A549 (cell line): ENCODE data around the gene ZSWIM5. TPM values are rescaled to one million over a fixed set of nuclear protein-coding genes. Genes with fewer than 3 reads are reported as not detected.
"Not testable (repeated sequence)": the region's sequence is repeated elsewhere in the genome, so short reads cannot be mapped to it uniquely, and the experiment has no call there.

Experiments used
- ATAC-seq, 2 experiments: fragments of 200-7000 bp in 1 of 2; fragments of >200 bp in 1 of 2; cut with Nextera tagmentation in 1 of 2; cut with Tn5 transposase in 1 of 2; 3 replicates each; pipeline versions ENCODE4 v1.8.0 to v1.9.1; 2018 to 2020; ENCODE audit warnings: mild to moderate bottlenecking in 1 of 2, moderate library complexity in 1 of 2
- CTCF ChIA-PET: fragments of 300-600 bp; sonication (Branson Sonifier 250); formaldehyde crosslinking; extraction: SDS; loops from one replicate; lab custom pipeline; 2021; ENCODE audit warnings: antibody characterized with exemption, inconsistent platforms; lab: Yijun Ruan, JAX
- POLR2A ChIA-PET: fragments of 350-600 bp; formaldehyde crosslinking; extraction: SDS; loops from one replicate; lab custom pipeline; 2021; ENCODE audit warnings: antibody characterized with exemption, inconsistent platforms; lab: Yijun Ruan, JAX
- DNase-seq, 2 experiments: peaks; one replicate each; pipeline versions ENCODE4 v3.0.0 to v3.0.0-alpha.2; 2011 to 2016; ENCODE audit warnings: low read depth in 1 of 2, low spot score in 1 of 2
- FAIRE-seq: peaks from 2 replicates; lab custom pipeline; 2011; peaks lifted over from hg19 to GRCh38; lab: Jason Lieb, UNC
- H3K27ac ChIP-seq, 2 experiments: fragments of >200 bp; sonication (Bioruptor Twin); formaldehyde crosslinking; 3 replicates each; pipeline ENCODE4 v1.5.1; 2016 to 2017
- H3K4me1 ChIP-seq: fragments of >200 bp; sonication (Bioruptor Twin); formaldehyde crosslinking; 3 replicates; pipeline ENCODE4 v1.6.1; 2016
- H3K4me2 ChIP-seq: fragments of >200 bp; sonication (Bioruptor Twin); formaldehyde crosslinking; 3 replicates; pipeline ENCODE4 v1.6.1; 2016
- H3K4me3 ChIP-seq: fragments of >200 bp; sonication (Bioruptor Twin); formaldehyde crosslinking; 3 replicates; pipeline ENCODE4 v1.5.1; 2016
- H3K9me3 ChIP-seq: fragments of >200 bp; sonication (Bioruptor Twin); formaldehyde crosslinking; 3 replicates; pipeline ENCODE4 v1.6.1; 2016
- BCL3 ChIP-seq: fragments of >200 bp; sonication (Bioruptor Twin); formaldehyde crosslinking; IDR thresholded peaks from 3 replicates; pipeline ENCODE4 v1.6.1; 2016
- BHLHE40 ChIP-seq: IDR thresholded peaks from 2 replicates; pipeline ENCODE4 v1.6.1; 2012; ENCODE audit warnings: low read depth, low read length, inconsistent platforms
- CBX8 ChIP-seq: fragments of 200-600 bp; sonication (generic); IDR thresholded peaks from 2 replicates; pipeline ENCODE4 v1.6.1; 2016
- CEBPB ChIP-seq, 2 experiments: fragments of >200 bp in 1 of 2; sonication (Bioruptor Twin) in 1 of 2; formaldehyde crosslinking in 1 of 2; IDR thresholded peaks; 2 replicates each; pipeline ENCODE4 v1.6.1; 2012 to 2016
- CHD2 ChIP-seq: fragments of 150-350 bp; IDR thresholded peaks from 2 replicates; pipeline ENCODE4 v1.6.1; 2014; ENCODE audit warnings: low read length; ENCODE audit not compliant: partially characterized antibody
- EHF ChIP-seq: fragments of 250-450 bp; sonication (Bioruptor Pico); IDR thresholded peaks from 2 replicates; pipeline ENCODE4 v1.5.0; 2020; ENCODE audit warnings: mild to moderate bottlenecking
- EP300 ChIP-seq, 2 experiments: fragments of >200 bp; sonication (Bioruptor Twin); formaldehyde crosslinking; IDR thresholded peaks; 2 replicates in 1 of 2; 3 replicates in 1 of 2; pipeline ENCODE4 v1.6.1; 2016 to 2017
- ESRRA ChIP-seq: fragments of 150-350 bp; IDR thresholded peaks from 2 replicates; pipeline ENCODE4 v1.6.1; 2014; ENCODE audit warnings: mild to moderate bottlenecking, low read length, borderline replicate concordance
- FOSL2 ChIP-seq, 2 experiments: fragments of 450-650 bp in 1 of 2; fragments of >200 bp in 1 of 2; sonication (Bioruptor Twin) in 1 of 2; formaldehyde crosslinking; IDR thresholded peaks; 2 replicates each; pipeline versions ENCODE4 v1.5.0 to v1.6.1; 2016 to 2020; ENCODE audit warnings: mild to moderate bottlenecking in 1 of 2, moderate library complexity in 1 of 2
- HES2 ChIP-seq: fragments of >200 bp; sonication (Bioruptor Twin); formaldehyde crosslinking; IDR thresholded peaks from 2 replicates; pipeline ENCODE4 v1.6.1; 2016
- HOXB13 ChIP-seq: fragments of 250-450 bp; sonication (Bioruptor Pico); IDR thresholded peaks from 2 replicates; pipeline ENCODE4 v1.5.0; 2020; ENCODE audit warnings: low read depth, mild to moderate bottlenecking, moderate library complexity
- HOXB5 ChIP-seq: fragments of 250-450 bp; sonication (Bioruptor Pico); IDR thresholded peaks from 2 replicates; pipeline ENCODE4 v1.5.0; 2020; ENCODE audit warnings: mild to moderate bottlenecking, moderate library complexity
- JUN ChIP-seq, 2 experiments: fragments of >200 bp; sonication (Bioruptor Twin); formaldehyde crosslinking; IDR thresholded peaks; 2 replicates in 1 of 2; 3 replicates in 1 of 2; pipeline ENCODE4 v1.6.1; 2016 to 2017
- KDM5A ChIP-seq: fragments of 200-600 bp; sonication (generic); IDR thresholded peaks from 2 replicates; pipeline ENCODE4 v1.6.1; 2016; ENCODE audit warnings: antibody characterized with exemption, mild to moderate bottlenecking
- PHF8 ChIP-seq: fragments of 200-600 bp; sonication (generic); IDR thresholded peaks from 2 replicates; pipeline ENCODE4 v1.6.1; 2016; ENCODE audit warnings: low read depth, mild to moderate bottlenecking, antibody characterized with exemption, moderate library complexity, borderline replicate concordance
- POLR2AphosphoS2 ChIP-seq: conservative IDR thresholded peaks from 2 replicates; pipeline ENCODE4 v1.6.1; 2012; ENCODE audit warnings: low read length, improper control_type of control experiment, inconsistent platforms
- RAD21 ChIP-seq, 2 experiments: fragments of >200 bp in 1 of 2; sonication (Bioruptor Twin) in 1 of 2; formaldehyde crosslinking in 1 of 2; IDR thresholded peaks in 1 of 2; conservative IDR thresholded peaks in 1 of 2; 2 replicates in 1 of 2; 3 replicates in 1 of 2; pipeline ENCODE4 v1.6.1; 2012 to 2018; ENCODE audit warnings: inconsistent platforms in 1 of 2
- SREBF2 ChIP-seq: fragments of 450-650 bp; IDR thresholded peaks from 2 replicates; pipeline ENCODE4 v1.6.1; 2014; ENCODE audit warnings: mild to moderate bottlenecking, moderate library complexity
- ZSCAN20 ChIP-seq: fragments of 250-450 bp; sonication (Bioruptor Pico); IDR thresholded peaks from 2 replicates; pipeline ENCODE4 v1.8.0; 2022; ENCODE audit warnings: mild to moderate bottlenecking, moderate library complexity
- WGBS: methylation state at CpG from one replicate; pipeline ENCODE4 v1.1.6; 2017; ENCODE audit errors: missing lambda C conversion rate; 5-methylcytosine and 5-hydroxymethylcytosine counted together
- polyA plus RNA-seq, 4 experiments: library from polyadenylated mRNA; depleted of rRNA in 3 of 4; stranded (reverse); fragments of >200 nt; fragmentation: RNase III in 1 of 4; extraction: RNeasy Plus Mini Kit Qiagen cat#74134 plus additional on column Dnase treatment in 1 of 4; gene quantifications; 2 replicates in 3 of 4; 3 replicates in 1 of 4; pipeline ENCODE4 v1.2.3, GENCODE V29; 2011 to 2017

Gene ZSWIM5
- polyA plus RNA-seq, 2 of the 4 experiments (the other 2 are of a cell fraction), result 0.52 to 1.3 TPM

- 53% methylated on average over 2 of the region's 2 CpGs for WGBS
- no peak overlapping the region for H3K4me3 ChIP-seq
- no peaks in the 10 kb centered on the region for H3K4me1 ChIP-seq
- ATAC-seq, result no peak
- no peak for FAIRE-seq
- no peak for TF ChIP-seq CEBPB (IDR thresholded peaks at IDR 0.05)
- TF ChIP-seq RAD21 (conservative IDR thresholded peaks at IDR 0.05 in 1 of 2, IDR thresholded peaks at IDR 0.05 in 1 of 2), result peak in 1 of 2 experiments; percentile 17; a peak in 1 of 5 replicates
- H3K27ac ChIP-seq, result no peak overlapping the region
- H3K9me3 ChIP-seq, result no peaks in the 10 kb centered on the region
- no peak overlapping the region for H3K4me2 ChIP-seq
- ChIA-PET CTCF (interaction anchor here (0.9 to 1.4 kb wide), 3 partner anchors 46 to 236 kb away, joined by 3 read pairs; no protein-coding TSS in a partner anchor), POLR2A (no interaction called here)
- no peak for DNase-seq
Measured at GRCh38 chr1:45065083-45065482, 141.3 kb downstream of the ZSWIM5 start.

- H3K9me3 ChIP-seq, H3K4me2 ChIP-seq, FAIRE-seq, H3K4me3 ChIP-seq, ATAC-seq, POLR2A ChIA-PET, CTCF ChIA-PET, DNase-seq, H3K27ac ChIP-seq, H3K4me1 ChIP-seq: not testable (repeated sequence)
- WGBS, result 43% methylated on average over 4 of the region's 4 CpGs
Measured at GRCh38 chr1:45062463-45062862, 143.9 kb downstream of the ZSWIM5 start.

GRCh38 chr1:45059829-45060228, 146.6 kb downstream of the ZSWIM5 start:
- Histone ChIP-seq H3K9me3 (no peaks in the 10 kb centered on the region), H3K4me3 (no peak overlapping the region), H3K4me2 (no peak overlapping the region), H3K27ac (no peak overlapping the region), H3K4me1 (no peaks in the 10 kb centered on the region)
- DNase-seq (no peak), ATAC-seq (no peak), FAIRE-seq (no peak)
- ChIA-PET POLR2A (no interaction called here), CTCF (interaction anchor here (0.9 kb wide), 1 partner anchor 12 kb away, joined by 3 read pairs; no protein-coding TSS in a partner anchor)
- WGBS, result 38% methylated on average over 2 of the region's 2 CpGs
- TF ChIP-seq SREBF2, result no peak
- TF ChIP-seq CHD2, result no peak
- TF ChIP-seq ZSCAN20 (CRISPR knock-in tag), result no peak
- TF ChIP-seq BCL3, result no peak
- no peak for TF ChIP-seq ESRRA
- no peak for TF ChIP-seq HOXB5 (CRISPR knock-in tag)
- no peak for TF ChIP-seq HES2
- TF ChIP-seq CBX8, result no peak
- TF ChIP-seq KDM5A, result no peak

GRCh38 chr1:45057542-45057941, 148.9 kb downstream of the ZSWIM5 start:
- TF ChIP-seq BHLHE40 (no peak), EP300 (IDR thresholded peaks at IDR 0.05) (no peak)
- WGBS, result 4% methylated on average over 1 of the region's 1 CpG
- ChIA-PET POLR2A (no interaction called here), CTCF (no interaction called here)
- H3K4me1 ChIP-seq, result no peaks in the 10 kb centered on the region
- no peaks in the 10 kb centered on the region for H3K9me3 ChIP-seq
- DNase-seq, result no peak
- ATAC-seq, result no peak
- no peak for FAIRE-seq
- no peak overlapping the region for H3K4me2 ChIP-seq
- H3K4me3 ChIP-seq, result no peak overlapping the region
- H3K27ac ChIP-seq, result no peak overlapping the region

GRCh38 chr1:45051005-45051772, 155.2 kb downstream of the ZSWIM5 start:
- Histone ChIP-seq H3K4me1 (no peaks in the 10 kb centered on the region), H3K27ac (no peak overlapping the region), H3K9me3 (no peaks in the 10 kb centered on the region), H3K4me3 (no peak overlapping the region), H3K4me2 (no peak overlapping the region)
- ATAC-seq (no peak), DNase-seq (no peak), FAIRE-seq (no peak)
- TF ChIP-seq HOXB13 (no peak), EHF (CRISPR knock-in tag) (no peak), PHF8 (no peak), FOSL2 (IDR thresholded peaks at IDR 0.05) (no peak), FOSL2 (CRISPR knock-in tag; IDR thresholded peaks at IDR 0.05) (no peak), JUN (IDR thresholded peaks at IDR 0.05) (no peak), POLR2AphosphoS2 (no peak)
- ChIA-PET CTCF (no interaction called here), POLR2A (no interaction called here)
- 39% methylated on average over 2 of the region's 2 CpGs for WGBS
